ENCODE data around the gene SDHA.

DNA sequence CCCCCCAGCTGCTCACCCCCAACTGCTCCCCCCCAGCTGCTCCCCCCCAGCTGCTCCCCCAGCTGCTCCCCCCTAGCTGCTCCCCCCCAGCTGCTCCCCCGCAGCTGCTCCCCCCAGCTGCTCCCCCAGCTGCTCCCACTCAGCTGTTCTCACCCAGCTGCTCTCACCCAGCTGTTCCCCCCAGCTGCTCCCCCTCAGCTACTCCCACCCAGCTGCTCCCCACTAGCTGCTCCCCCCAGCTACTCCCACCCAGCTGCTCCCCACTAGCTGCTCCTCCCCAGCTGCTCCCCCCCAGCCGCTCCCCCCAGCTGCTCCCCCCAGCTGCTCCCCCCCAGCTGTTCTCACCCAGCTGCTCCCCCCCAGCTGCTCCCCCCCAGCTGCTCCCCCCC is 80.6 kb downstream of the SDHA start:
- TF ChIP-seq, protein P1, sequence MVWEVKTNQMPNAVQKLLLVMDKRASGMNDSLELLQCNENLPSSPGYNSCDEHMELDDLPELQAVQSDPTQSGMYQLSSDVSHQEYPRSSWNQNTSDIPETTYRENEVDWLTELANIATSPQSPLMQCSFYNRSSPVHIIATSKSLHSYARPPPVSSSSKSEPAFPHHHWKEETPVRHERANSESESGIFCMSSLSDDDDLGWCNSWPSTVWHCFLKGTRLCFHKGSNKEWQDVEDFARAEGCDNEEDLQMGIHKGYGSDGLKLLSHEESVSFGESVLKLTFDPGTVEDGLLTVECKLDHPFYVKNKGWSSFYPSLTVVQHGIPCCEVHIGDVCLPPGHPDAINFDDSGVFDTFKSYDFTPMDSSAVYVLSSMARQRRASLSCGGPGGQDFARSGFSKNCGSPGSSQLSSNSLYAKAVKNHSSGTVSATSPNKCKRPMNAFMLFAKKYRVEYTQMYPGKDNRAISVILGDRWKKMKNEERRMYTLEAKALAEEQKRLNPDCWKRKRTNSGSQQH (CRISPR knock-in tag; IDR thresholded peaks at IDR 0.05; ENCODE audit: low read depth): no peak
- TF ChIP-seq RARA (CRISPR knock-in tag; IDR thresholded peaks at IDR 0.05) (no peak), CTCF (CRISPR knock-in tag; IDR thresholded peaks at IDR 0.05) (no peak), BRD4 (CRISPR knock-in tag; IDR thresholded peaks at IDR 0.05) (no peak)
